Breast epithelium (tissue), 4 donors: ENCODE data around the gene HIBADH. TPM values are rescaled to one million over a fixed set of nuclear protein-coding genes. Genes with fewer than 3 reads are reported as not detected.
"Not testable (repeated sequence)": the region's sequence is repeated elsewhere in the genome, so short reads cannot be mapped to it uniquely, and the experiment has no call there.

Source experiments
- DNase-seq, 2 donors: peaks; one replicate each; pipeline ENCODE4 v3.0.0-alpha.2; 2019; ENCODE audit warnings: low spot score in 2 of 2
- H3K27ac ChIP-seq, 2 donors: fragments of 200-600 bp; sonication (generic) in 1 of 2; one replicate each; pipeline ENCODE4 v1.5.1; 2016 to 2019; ENCODE audit warnings: mild to moderate bottlenecking in 1 of 2
- H3K27me3 ChIP-seq, 2 donors: fragments of 200-600 bp; sonication (generic) in 1 of 2; one replicate each; pipeline versions ENCODE4 v1.5.1 to v1.6.0; 2017 to 2019; ENCODE audit warnings: control low read depth in 1 of 2, mild to moderate bottlenecking in 1 of 2
- H3K36me3 ChIP-seq: fragments of 200-600 bp; one replicate; pipeline ENCODE4 v1.5.1; 2019
- H3K4me1 ChIP-seq, 2 donors: fragments of 200-600 bp; sonication (generic); one replicate each; pipeline ENCODE4 v1.5.1; 2016 to 2019; ENCODE audit warnings: control low read depth in 1 of 2
- H3K4me3 ChIP-seq, 3 donors: fragments of 200-600 bp; sonication (generic); 1 replicate in 2 of 3; 2 replicates in 1 of 3; pipeline ENCODE4 v1.5.1; 2016 to 2019; ENCODE audit warnings: mild to moderate bottlenecking in 3 of 3, moderate library complexity in 2 of 3
- H3K9me3 ChIP-seq, 2 donors: fragments of 200-600 bp; sonication (generic) in 1 of 2; one replicate each; pipeline ENCODE4 v1.5.1; 2016 to 2019; ENCODE audit warnings: control low read depth in 1 of 2
- CTCF ChIP-seq, 3 donors: fragments of 450-650 bp; IDR thresholded peaks; one replicate each; pipeline ENCODE4 v1.5.1; 2016 to 2017; ENCODE audit warnings: antibody characterized with exemption in 3 of 3, mild to moderate bottlenecking in 3 of 3, moderate library complexity in 3 of 3
- POLR2A ChIP-seq: fragments of 450-650 bp; IDR thresholded peaks from one replicate; pipeline ENCODE4 v1.6.1; 2016; ENCODE audit warnings: antibody characterized with exemption, mild to moderate bottlenecking, moderate library complexity
- POLR2AphosphoS5 ChIP-seq, 3 donors: sonication (generic); formaldehyde crosslinking; IDR thresholded peaks; one replicate each; pipeline ENCODE4 v1.6.1; 2017; ENCODE audit warnings: antibody characterized with exemption in 3 of 3
- intact Hi-C: fragments of 100-400 bp; cut with DNase I; formaldehyde crosslinking; loops from one replicate; pipeline ENCODE4 v1.15.1; 2023; ENCODE audit warnings: low total_unique reads
- total RNA-seq, 3 donors: library from RNA; depleted of rRNA; stranded (reverse); fragments of >200 nt; gene quantifications; one replicate each; pipeline ENCODE4 v1.1.0, GENCODE V29; 2016

Gene HIBADH
- total RNA-seq, 3 donors from 2014 or later: 50.5 to 80.1 (median 67.5) TPM

- TF ChIP-seq POLR2A (no peak), POLR2AphosphoS5 (IDR thresholded peaks at IDR 0.05) (no peak), CTCF (IDR thresholded peaks at IDR 0.05) (no peak)
- H3K36me3 ChIP-seq: no peaks in the 10 kb centered on the region
- H3K9me3 ChIP-seq: no peaks in the 10 kb centered on the region
- no peak overlapping the region for H3K27ac ChIP-seq
- H3K27me3 ChIP-seq: no peaks in the 10 kb centered on the region
- H3K4me1 ChIP-seq: no peaks in the 10 kb centered on the region
- DNase-seq: no peak
- no peak overlapping the region for H3K4me3 ChIP-seq
- intact Hi-C loops: no loop called here
Observed at GRCh38 chr7:27640884-27641574, 21.7 kb downstream of the HIBADH start.

GRCh38 chr7:27639851-27640250 lies 22.8 kb downstream of the HIBADH start:
- Histone ChIP-seq H3K27me3 (no peaks in the 10 kb centered on the region), H3K9me3 (no peaks in the 10 kb centered on the region), H3K36me3 (no peaks in the 10 kb centered on the region), H3K27ac (no peak overlapping the region), H3K4me3 (no peak overlapping the region), H3K4me1 (no peaks in the 10 kb centered on the region)
- intact Hi-C loops: no loop called here
- no peak for DNase-seq
- TF ChIP-seq CTCF (IDR thresholded peaks at IDR 0.05) (no peak), POLR2A (no peak)

- H3K4me1 ChIP-seq, H3K9me3 ChIP-seq, H3K4me3 ChIP-seq, H3K36me3 ChIP-seq, H3K27me3 ChIP-seq, H3K27ac ChIP-seq, DNase-seq, intact Hi-C loops: not testable (repeated sequence)
Observed at GRCh38 chr7:27639048-27639447, 23.6 kb downstream of the HIBADH start.

- H3K9me3 ChIP-seq: no peaks in the 10 kb centered on the region
- H3K27ac ChIP-seq: no peak overlapping the region
- H3K4me3 ChIP-seq: no peak overlapping the region
- DNase-seq: no peak
- H3K4me1 ChIP-seq: no peaks in the 10 kb centered on the region
- intact Hi-C loops: no loop called here
- H3K36me3 ChIP-seq: no peaks in the 10 kb centered on the region
- TF ChIP-seq POLR2A (no peak), POLR2AphosphoS5 (IDR thresholded peaks at IDR 0.05) (no peak), CTCF (IDR thresholded peaks at IDR 0.05) (no peak)
- H3K27me3 ChIP-seq: no peaks in the 10 kb centered on the region
Observed at GRCh38 chr7:27636326-27637006, 26.2 kb downstream of the HIBADH start.

- H3K4me3 ChIP-seq: no peak overlapping the region
- H3K36me3 ChIP-seq: no peaks in the 10 kb centered on the region
- TF ChIP-seq CTCF (IDR thresholded peaks at IDR 0.05) (no peak), POLR2A (no peak), POLR2AphosphoS5 (IDR thresholded peaks at IDR 0.05) (no peak)
- intact Hi-C loops: no loop called here
- no peak overlapping the region for H3K27ac ChIP-seq
- H3K9me3 ChIP-seq: no peaks in the 10 kb centered on the region
- no peaks in the 10 kb centered on the region for H3K27me3 ChIP-seq
- no peaks in the 10 kb centered on the region for H3K4me1 ChIP-seq
- no peak for DNase-seq
Observed at GRCh38 chr7:27635728-27636127, 27.0 kb downstream of the HIBADH start.
